OCI-LY3 (cell line): Measurements from ENCODE around the gene AK9.

Experiments used
- CTCF ChIP-seq: fragments of 200-600, 300-600 bp; sonication (generic); IDR thresholded peaks from 2 replicates; pipeline ENCODE4 v1.5.1; 2014; ENCODE audit warnings: antibody characterized with exemption, low read length, low read depth
- EZH2phosphoT487 ChIP-seq: fragments of 200-600 bp; shearing (Covaris generic); IDR thresholded peaks from 2 replicates; pipeline ENCODE4 v1.6.1; 2018; ENCODE audit warnings: antibody characterized with exemption, mixed run types, low read depth

GRCh38 chr6:109671733-109672132 lies 19.3 kb downstream of the AK9 start:
- no peak for TF ChIP-seq CTCF
- no peak for TF ChIP-seq EZH2phosphoT487
